ENCODE measurements around the gene RGPD4.

RGPD4 gene

GRCh38 chr2:107931412-107931811 is 104.7 kb downstream of the RGPD4 start:
- no peak for DNase-seq (ENCODE audit: low read depth)
- no peak for TF ChIP-seq CTCF (IDR thresholded peaks at IDR 0.05; ENCODE audit: control insufficient read depth, insufficient read depth, low read depth, low read length, missing control alignments)
- no peak overlapping the region for H3K4me3 ChIP-seq (ENCODE audit: control insufficient read depth, low read depth, low read length)

GRCh38 chr2:107932488-107932887 is 105.8 kb downstream of the RGPD4 start:
- no peak for TF ChIP-seq CTCF (IDR thresholded peaks at IDR 0.05; ENCODE audit: control insufficient read depth, insufficient read depth, low read depth, low read length, missing control alignments)
- H3K4me3 ChIP-seq (ENCODE audit: control insufficient read depth, low read depth, low read length), result no peak overlapping the region
- no peak for DNase-seq (ENCODE audit: low read depth)

GRCh38 chr2:107932979-107933378 is 106.3 kb downstream of the RGPD4 start:
- DNase-seq (ENCODE audit: low read depth), result no peak
- H3K4me3 ChIP-seq (ENCODE audit: control insufficient read depth, low read depth, low read length), result no peak overlapping the region
- TF ChIP-seq CTCF (IDR thresholded peaks at IDR 0.05; ENCODE audit: control insufficient read depth, insufficient read depth, low read depth, low read length, missing control alignments), result peak; percentile 46

- no peak for DNase-seq (ENCODE audit: low read depth)
- H3K4me3 ChIP-seq (ENCODE audit: control insufficient read depth, low read depth, low read length), result no peak overlapping the region
Observed at GRCh38 chr2:107936433-107937359, 110.0 kb downstream of the RGPD4 start.

More at GRCh38 chr2:107936433-107937359, 110.0 kb downstream of the RGPD4 start:
- peak; percentile 40 for TF ChIP-seq CTCF (IDR thresholded peaks at IDR 0.05; ENCODE audit: control insufficient read depth, insufficient read depth, low read depth, low read length, missing control alignments)

Data from AG09309 (cell line).